GM19099 (cell line): ENCODE measurements around the gene RPS5.
A peak's percentile ranks its signal among the peaks of the same experiment; 100 is the strongest.

Experiments
- POLR2A ChIP-seq: IDR thresholded peaks from 3 replicates; pipeline ENCODE4 v1.6.1; 2011; ENCODE audit warnings: low read depth; ENCODE audit not compliant: insufficient read length; ENCODE audit errors: extremely low read depth

RPS5 gene

DNA sequence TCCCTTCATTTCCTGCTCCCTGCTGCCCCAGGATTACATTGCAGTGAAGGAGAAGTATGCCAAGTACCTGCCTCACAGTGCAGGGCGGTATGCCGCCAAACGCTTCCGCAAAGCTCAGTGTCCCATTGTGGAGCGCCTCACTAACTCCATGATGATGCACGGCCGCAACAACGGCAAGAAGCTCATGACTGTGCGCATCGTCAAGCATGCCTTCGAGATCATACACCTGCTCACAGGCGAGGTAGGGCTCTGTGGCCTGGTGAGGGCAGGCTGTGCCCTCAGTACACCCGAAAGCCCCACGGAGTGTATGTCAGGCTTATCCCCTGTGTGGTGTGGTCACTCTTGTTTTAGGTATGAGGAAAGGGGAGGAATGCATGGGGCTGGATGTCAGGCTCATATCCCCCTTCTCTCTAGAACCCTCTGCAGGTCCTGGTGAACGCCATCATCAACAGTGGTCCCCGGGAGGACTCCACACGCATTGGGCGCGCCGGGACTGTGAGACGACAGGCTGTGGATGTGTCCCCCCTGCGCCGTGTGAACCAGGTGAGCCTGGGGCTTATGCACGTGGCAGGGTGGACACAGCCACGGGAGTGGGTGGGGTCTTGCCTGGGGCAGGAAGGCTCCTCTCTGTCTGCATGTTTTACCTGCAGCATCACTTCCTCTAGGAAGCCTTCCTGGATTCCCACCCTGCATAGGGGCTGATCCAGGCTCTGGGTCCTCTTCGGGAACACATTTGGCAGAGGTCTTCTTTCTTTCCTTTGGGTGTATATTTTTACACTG is 6.1 kb downstream of the RPS5 start:
- TF ChIP-seq POLR2A, result no peak

DNA sequence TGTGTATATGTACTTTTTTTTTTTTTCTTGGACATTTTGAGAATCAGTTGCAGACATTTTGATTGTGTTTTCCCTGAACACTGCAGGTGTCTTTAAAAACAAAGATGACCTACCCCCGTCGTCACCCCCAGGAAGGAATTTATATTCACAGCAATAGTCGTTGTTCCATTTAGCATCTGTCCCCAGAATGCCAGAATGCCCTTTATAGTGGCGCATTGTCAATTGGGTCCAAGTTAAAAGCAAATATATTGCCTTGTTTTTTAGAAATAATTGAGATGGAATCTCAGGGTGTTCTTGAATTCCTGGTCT is 6.6 kb downstream of the RPS5 start:
- no peak for TF ChIP-seq POLR2A

DNA sequence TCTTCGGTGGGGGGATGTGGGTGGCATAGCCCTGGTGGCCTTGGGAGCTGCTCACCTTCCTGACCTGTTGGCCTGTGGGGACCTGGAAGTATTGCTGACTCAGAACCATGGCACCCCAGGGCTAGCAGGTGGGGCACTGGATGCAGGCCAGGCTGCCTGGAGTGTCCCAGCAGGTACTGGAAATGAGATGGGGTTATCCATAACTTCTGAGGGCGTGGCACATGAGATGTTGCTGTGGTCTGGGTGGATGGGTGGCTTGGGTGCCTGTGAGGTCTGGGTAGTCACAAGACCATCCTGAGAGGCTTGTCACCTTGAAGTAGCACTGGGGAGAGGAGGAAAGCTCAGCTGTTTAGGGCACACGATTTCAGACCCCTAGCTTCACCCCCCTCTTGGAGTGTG is 7.8 kb downstream of the RPS5 start:
- TF ChIP-seq POLR2A, result no peak

DNA sequence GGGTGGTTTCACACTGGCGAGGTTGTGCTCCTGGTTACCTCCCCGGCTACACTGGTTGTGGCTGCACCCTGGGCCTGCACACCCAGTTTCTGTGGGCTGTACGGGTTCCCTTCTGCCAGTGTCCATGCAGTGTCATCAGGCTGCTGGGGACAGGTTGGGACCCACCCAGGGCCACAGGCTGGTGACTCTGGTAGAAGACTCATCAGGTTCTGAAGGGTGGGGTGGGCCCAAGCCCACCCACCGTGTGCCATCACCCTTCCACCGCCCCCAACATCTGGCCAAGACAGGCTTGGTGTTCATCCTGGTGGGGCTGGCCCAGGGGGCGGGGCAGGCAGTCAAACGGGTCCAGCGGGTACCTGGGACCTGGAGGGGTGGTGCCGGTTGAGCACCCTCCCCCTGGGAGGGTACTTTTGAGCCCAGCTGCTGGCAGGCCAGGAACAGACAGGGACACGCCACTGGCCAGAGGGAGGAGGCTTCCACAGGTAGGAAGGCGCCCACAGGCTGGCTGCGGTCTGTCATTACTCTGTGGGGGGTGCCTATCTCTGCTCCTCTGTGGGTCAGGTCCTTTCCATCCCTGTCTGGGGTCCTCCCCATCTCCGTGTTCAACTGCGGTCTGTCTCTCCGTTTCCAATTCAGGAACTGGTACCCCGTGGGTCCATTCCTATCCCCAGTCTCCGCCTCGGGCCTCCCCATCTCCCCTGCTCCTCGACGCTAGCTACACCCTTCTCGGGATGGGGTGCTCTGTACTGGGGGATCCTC is 8.3 kb downstream of the RPS5 start, which contains the start of gene RNF225:
RNF225 (plus strand) TSS at position 437 of the 759 bp plus-strand sequence. CDS start 434 bp downstream, outside the sequence.
- TF ChIP-seq POLR2A, result peak; percentile 25

DNA sequence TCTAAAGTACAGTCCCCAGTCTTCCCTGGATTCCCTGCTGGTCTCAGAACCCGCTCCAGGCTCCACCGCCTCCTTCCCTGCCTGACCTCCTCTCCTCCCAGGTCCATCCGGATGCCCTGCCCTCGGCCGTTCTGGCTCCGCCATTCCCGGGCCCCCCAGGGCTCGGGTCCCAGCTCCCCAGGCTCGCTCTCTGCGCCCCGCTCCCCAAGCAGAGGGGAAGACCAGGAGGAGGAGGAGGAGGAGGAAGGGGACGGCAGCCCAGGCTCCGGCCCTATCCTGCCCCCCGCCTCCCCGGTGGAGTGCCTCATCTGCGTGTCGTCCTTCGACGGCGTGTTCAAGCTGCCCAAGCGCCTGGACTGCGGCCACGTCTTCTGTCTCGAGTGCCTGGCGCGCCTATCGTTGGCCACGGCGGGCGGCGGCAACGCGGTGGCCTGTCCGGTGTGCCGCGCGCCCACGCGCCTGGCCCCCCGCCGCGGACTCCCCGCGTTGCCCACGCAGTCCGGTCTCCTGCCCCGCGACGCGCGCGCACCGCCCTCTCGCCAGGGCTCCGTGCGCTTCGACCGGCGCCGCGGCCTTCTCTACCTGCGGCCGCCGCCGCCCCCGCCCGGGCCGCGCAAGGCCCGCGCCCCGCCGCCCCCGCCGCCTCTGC is 9.0 kb downstream of the RPS5 start:
- no peak for TF ChIP-seq POLR2A

DNA sequence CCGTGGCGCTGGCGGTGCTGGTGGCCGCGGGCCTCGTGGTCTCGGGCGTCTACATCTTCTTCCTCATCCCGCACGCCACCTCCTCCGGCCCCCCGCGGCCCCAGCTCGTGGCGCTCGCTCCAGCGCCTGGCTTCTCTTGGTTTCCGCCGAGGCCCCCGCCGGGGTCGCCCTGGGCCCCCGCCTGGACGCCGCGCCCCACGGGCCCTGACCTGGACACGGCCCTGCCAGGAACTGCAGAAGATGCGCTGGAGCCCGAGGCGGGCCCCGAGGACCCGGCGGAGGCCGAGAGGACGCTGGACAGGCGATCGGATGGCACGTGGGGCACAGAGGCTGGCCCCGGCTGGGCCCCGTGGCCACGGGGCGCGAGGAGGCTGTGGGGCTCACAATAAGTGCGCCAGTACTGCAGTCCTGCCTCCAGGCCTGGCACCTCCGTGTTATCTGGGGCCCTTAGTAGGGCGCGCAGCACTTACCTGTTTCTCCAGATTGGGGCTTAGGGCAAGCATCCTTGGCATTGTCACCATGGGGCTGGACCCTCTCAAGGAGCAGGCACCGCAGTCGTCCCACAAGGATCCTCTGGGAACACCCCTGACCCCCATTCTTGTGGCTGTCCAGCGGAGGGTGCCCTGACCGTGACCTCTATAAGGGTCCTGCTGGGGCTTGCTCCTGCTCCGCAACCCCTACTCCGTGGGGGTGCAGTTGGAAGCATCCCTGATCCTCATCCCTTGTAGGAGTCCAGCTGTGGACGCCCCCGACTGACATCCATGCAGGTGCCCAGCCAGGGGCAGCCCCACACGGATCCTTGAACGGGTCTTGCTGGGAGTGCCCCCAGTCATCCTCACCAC is 9.8 kb downstream of the RPS5 start:
- TF ChIP-seq POLR2A, result no peak

DNA sequence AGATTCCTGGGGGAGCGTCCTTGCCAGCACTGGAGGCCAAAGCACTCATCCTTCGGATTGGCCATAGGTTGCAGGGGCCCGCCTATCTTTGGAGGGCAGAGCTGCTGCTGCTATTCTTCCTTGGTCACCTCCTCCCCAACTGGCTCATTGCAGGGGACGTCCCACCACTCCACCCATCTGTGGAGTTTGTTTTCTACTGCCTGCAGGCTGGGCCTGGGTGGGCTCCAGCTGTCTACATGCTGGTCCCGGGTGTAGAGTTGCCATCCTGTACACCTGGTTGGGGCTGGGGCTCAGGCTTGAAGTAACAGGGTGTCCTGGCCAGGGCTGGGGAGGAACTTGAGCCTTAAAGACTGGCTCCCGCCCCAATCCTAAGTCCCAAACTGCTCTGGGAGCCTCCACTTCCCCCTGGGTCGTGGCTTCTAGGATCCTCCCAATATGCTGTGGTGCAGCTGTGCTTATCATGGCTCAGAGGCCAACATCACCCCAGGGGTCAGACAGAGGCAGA is 10.5 kb downstream of the RPS5 start:
- TF ChIP-seq POLR2A, result no peak

DNA sequence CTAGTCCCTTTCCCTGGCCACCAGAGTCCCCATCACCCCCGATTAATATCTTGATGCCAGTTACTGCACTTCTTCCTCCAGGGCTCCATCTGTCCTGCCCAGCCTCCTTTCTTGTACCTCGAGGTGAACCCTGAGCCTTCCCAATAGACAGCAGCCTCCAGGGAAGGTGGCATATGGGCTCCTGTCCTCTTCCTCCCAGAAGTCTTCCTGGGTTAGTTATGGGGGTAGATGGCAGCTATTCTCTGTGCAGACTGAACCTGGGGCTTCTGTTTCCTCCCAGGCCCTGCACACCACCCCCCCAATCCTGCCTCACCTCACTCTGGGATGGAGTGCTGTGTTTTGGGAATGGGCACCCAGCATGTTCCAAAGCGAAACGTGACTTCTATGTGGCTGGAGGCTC is 11.0 kb downstream of the RPS5 start:
- no peak for TF ChIP-seq POLR2A

DNA sequence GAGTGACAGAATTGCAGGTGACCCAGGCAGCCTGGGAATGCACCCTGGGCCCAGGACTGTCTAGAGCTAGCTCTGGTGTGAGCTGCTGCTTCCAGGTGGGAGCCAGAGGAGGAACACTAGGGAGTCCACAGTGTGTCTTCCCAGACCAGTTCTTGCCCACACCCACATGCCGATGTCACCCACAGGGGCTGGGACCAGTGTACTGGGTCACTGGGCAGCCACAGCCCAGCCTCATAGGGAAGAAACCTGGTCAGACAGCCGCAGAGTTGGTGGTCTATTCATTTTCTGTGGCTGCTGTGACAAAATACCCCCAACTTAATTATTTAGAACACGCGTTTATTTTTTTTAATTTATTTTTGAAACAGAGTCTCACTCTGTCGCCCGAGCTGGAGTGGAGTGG is 11.5 kb downstream of the RPS5 start:
- TF ChIP-seq POLR2A, result no peak

DNA sequence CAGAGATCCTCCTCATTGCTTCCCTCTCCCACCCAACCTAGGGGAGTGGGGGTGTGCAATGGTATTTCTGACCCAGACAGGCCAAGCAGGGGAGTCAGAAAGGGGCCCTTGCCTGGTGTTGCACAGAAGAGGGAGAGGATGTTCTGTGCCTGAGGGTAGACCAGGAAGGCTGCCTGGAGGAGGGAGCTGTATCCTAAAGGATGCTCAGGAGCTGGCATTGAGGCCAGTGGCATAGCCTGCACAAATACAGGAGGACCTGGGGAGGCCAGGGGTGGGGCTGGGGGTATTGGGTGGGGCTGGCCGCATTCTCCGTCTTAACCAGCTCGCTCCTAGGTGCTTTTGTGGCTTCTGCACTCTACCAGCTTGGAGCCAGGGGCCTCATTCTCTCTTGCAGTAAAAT is 12.8 kb downstream of the RPS5 start:
- TF ChIP-seq POLR2A, result no peak

DNA sequence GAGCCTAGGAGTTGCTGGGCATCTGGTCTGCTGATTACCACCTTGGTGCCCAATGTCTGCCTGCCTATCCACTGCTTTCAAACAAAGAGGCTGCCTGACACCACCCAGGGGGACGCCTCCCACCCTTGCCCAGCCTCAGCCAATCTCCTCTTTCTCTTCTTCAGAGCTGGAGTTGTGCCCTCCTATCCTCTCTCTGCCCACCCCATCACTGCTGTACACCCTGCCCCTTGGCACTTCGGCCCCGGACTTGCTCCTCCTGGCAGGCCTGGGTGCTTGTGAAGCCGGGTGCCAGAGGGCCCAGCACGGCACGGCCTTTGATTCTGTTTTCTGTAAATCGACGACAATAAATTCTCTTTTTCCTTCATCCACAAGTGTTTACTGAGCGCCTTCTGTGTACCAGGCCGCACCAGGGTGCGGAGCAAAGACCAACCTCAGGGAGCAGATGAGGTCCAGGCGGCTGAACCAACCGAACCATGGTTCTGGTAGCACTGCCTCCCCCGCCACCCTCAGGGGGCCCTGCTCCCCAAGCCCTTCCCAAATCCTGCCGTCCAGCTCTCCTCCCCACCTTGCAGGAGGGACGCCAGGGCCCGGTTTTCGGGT is 13.3 kb downstream of the RPS5 start:
- no peak for TF ChIP-seq POLR2A

DNA sequence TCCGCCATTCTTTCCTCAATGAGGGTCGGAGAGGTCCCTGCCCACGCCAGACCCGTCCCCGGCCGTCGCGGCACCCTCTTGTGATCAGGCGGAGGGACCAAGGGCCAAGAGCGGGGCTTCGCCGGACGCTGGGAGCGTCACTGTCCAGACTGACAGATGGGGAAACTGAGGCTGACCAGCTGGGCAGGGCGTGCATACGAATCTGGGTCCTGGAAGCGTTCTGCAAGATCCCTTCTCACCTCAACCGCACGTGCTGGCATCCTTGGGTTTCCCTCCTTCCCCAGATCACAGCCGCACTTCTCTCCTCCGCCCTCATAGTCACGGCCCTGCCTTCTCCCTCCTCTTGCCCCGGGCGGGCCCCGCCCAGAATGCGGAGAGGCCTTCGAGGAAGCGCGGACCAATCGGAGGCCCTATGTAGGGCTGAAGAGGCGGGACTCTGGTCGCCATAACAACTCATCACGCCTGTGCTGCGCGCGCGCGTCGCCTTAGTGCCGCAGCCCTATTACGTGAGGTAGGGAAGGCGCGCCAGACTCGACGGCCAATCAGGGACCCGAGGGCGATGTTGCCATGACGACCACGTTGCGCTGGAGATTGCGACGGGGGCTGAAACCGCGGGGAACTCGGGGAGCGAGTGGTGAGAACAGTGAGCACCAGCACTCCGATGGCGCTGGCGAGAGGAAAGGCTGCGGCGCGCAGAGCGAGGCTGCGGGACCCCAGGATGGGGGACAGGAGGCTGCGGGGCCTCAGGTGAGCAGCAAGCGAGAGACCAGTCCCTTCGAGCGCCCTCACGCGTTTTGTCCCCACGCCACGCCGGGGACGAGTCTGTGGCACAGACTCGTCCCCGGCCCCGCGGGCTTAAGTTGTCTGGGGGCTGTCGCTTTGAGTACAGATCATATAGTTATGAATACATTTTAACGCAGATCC is 14.1 kb downstream of the RPS5 start:
- peak; percentile 85 for TF ChIP-seq POLR2A

DNA sequence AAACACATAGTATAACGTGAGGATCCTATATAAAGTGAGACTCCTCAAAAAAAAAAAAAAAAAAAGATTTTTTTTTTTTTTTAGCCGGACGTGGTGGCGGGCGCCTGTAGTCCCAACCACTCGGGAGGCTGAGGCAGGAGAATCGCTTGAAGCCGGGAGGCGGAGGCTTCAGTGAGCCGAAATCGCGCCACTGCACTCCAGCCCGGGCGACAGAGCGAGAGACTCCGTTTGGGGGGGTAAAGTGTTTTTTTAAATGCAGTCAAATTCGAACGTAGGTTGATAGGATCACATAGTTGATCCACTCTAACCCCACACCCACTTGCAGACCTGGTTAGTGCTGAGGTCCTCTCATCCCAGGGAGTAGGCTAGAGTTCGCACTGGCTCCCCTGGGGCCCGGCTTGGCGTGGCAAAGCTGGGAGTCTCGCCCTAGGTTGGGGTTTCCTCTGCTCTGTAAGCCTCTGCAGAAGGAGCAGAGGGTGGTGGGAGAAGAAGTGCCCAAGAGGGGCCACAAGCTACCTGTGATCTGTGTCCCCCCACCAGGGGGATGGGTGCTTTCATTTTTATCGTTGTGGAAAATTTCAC is 14.9 kb downstream of the RPS5 start:
- TF ChIP-seq POLR2A, result no peak
